A549 (cell line): ENCODE data around the gene IFT43.
"Not testable (repeated sequence)": the region's sequence is repeated elsewhere in the genome, so short reads cannot be mapped to it uniquely, and the experiment has no call there.

Source experiments
- EHF ChIP-seq: fragments of 250-450 bp; sonication (Bioruptor Pico); IDR thresholded peaks from 2 replicates; pipeline ENCODE4 v1.5.0; 2020; ENCODE audit warnings: mild to moderate bottlenecking
- POLR2A ChIP-seq: IDR thresholded peaks from 2 replicates; pipeline ENCODE4 v1.6.1; 2012; ENCODE audit warnings: mild to moderate bottlenecking, low read length
- TF ChIP-seq, protein P1 (sequence below): fragments of >200 bp; sonication (Bioruptor Twin); formaldehyde crosslinking; IDR thresholded peaks from 3 replicates; pipeline ENCODE4 v1.5.1; 2016
- TF ChIP-seq, protein P2 (sequence below): fragments of 200-600 bp; sonication (generic); IDR thresholded peaks from 2 replicates; pipeline ENCODE4 v1.6.1; 2016; ENCODE audit warnings: antibody characterized with exemption, mild to moderate bottlenecking, moderate library complexity

DNA sequence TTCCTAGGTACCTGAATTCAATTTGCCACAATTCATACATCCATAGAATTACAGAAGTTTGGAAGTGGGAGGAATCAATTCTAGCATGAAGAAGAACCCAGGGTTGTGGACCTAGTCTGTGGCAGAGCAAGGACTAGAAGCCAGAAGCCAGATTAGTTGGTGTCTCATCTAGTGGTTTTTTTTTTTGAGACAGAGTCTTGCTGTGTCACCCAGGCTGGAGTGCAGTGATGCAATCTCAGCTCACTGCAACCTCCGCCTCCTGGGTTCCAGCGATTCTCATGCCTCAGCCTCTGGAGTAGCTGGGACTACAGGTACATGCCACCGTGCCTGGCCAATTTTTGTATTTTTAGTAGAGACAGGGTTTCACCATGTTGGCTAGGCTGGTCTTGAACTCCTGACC, 24.1 kb downstream of the IFT43 start:
- TF ChIP-seq, protein P1, sequence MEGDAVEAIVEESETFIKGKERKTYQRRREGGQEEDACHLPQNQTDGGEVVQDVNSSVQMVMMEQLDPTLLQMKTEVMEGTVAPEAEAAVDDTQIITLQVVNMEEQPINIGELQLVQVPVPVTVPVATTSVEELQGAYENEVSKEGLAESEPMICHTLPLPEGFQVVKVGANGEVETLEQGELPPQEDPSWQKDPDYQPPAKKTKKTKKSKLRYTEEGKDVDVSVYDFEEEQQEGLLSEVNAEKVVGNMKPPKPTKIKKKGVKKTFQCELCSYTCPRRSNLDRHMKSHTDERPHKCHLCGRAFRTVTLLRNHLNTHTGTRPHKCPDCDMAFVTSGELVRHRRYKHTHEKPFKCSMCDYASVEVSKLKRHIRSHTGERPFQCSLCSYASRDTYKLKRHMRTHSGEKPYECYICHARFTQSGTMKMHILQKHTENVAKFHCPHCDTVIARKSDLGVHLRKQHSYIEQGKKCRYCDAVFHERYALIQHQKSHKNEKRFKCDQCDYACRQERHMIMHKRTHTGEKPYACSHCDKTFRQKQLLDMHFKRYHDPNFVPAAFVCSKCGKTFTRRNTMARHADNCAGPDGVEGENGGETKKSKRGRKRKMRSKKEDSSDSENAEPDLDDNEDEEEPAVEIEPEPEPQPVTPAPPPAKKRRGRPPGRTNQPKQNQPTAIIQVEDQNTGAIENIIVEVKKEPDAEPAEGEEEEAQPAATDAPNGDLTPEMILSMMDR, result not testable (repeated sequence)
- not testable (repeated sequence) for TF ChIP-seq POLR2A; EHF (CRISPR knock-in tag)
- TF ChIP-seq, protein P2, sequence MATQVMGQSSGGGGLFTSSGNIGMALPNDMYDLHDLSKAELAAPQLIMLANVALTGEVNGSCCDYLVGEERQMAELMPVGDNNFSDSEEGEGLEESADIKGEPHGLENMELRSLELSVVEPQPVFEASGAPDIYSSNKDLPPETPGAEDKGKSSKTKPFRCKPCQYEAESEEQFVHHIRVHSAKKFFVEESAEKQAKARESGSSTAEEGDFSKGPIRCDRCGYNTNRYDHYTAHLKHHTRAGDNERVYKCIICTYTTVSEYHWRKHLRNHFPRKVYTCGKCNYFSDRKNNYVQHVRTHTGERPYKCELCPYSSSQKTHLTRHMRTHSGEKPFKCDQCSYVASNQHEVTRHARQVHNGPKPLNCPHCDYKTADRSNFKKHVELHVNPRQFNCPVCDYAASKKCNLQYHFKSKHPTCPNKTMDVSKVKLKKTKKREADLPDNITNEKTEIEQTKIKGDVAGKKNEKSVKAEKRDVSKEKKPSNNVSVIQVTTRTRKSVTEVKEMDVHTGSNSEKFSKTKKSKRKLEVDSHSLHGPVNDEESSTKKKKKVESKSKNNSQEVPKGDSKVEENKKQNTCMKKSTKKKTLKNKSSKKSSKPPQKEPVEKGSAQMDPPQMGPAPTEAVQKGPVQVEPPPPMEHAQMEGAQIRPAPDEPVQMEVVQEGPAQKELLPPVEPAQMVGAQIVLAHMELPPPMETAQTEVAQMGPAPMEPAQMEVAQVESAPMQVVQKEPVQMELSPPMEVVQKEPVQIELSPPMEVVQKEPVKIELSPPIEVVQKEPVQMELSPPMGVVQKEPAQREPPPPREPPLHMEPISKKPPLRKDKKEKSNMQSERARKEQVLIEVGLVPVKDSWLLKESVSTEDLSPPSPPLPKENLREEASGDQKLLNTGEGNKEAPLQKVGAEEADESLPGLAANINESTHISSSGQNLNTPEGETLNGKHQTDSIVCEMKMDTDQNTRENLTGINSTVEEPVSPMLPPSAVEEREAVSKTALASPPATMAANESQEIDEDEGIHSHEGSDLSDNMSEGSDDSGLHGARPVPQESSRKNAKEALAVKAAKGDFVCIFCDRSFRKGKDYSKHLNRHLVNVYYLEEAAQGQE, result not testable (repeated sequence)
